ELF-1 (cell line): ENCODE data around the gene CERKL.

Experiments used
- DNase-seq: peaks from one replicate; pipeline ENCODE4 v3.0.0-alpha.2; 2016; ENCODE audit warnings: low read depth, low spot score

The CERKL gene

GRCh38 chr2:181516992-181517391 is 139.9 kb downstream of the CERKL start:
- DNase-seq, result no peak

GRCh38 chr2:181515719-181516118 is 141.2 kb downstream of the CERKL start:
- DNase-seq, result no peak

- no peak for DNase-seq
These were observed 156.7 kb downstream of the CERKL start for GRCh38 chr2:181500201-181500600.

GRCh38 chr2:181499231-181499630 is 157.7 kb downstream of the CERKL start:
- DNase-seq, result no peak
